GM19035 (cell line): ENCODE measurements around the gene SLC27A1.
A peak's percentile ranks its signal among the peaks of the same experiment; 100 is the strongest.
"Not testable (repeated sequence)": the region's sequence is repeated elsewhere in the genome, so short reads cannot be mapped to it uniquely, and the experiment has no call there.

Experiments
- ATAC-seq: cut with Tn5 transposase; IDR thresholded peaks from one replicate; pipeline ENCODE4 v1.9.1; 2021; ENCODE audit not compliant: unreplicated experiment

The SLC27A1 gene

GRCh38 chr19:17538684-17539237 lies 68.4 kb downstream of the SLC27A1 start:
- no peak for ATAC-seq

- ATAC-seq, result no peak
Observed at GRCh38 chr19:17539238-17540117, 69.2 kb downstream of the SLC27A1 start.

GRCh38 chr19:17540174-17540573 lies 69.8 kb downstream of the SLC27A1 start:
- ATAC-seq, result no peak

- no peak for ATAC-seq
Observed at GRCh38 chr19:17541184-17541759, 70.9 kb downstream of the SLC27A1 start.

GRCh38 chr19:17542042-17542441 lies 71.7 kb downstream of the SLC27A1 start:
- no peak for ATAC-seq

- no peak for ATAC-seq
Observed at GRCh38 chr19:17542793-17543582, 72.7 kb downstream of the SLC27A1 start.

- no peak for ATAC-seq
Observed at GRCh38 chr19:17543986-17544385, 73.7 kb downstream of the SLC27A1 start.

GRCh38 chr19:17544418-17544817 lies 74.1 kb downstream of the SLC27A1 start:
- ATAC-seq, result no peak

GRCh38 chr19:17548145-17548544 lies 77.8 kb downstream of the SLC27A1 start:
- ATAC-seq, result no peak

- no peak for ATAC-seq
Observed at GRCh38 chr19:17549085-17549740, 78.9 kb downstream of the SLC27A1 start.

GRCh38 chr19:17550076-17550667 lies 79.8 kb downstream of the SLC27A1 start:
- ATAC-seq, result no peak

- not testable (repeated sequence) for ATAC-seq
Observed at GRCh38 chr19:17552735-17553134, 82.4 kb downstream of the SLC27A1 start.

GRCh38 chr19:17553256-17553655 lies 82.9 kb downstream of the SLC27A1 start:
- ATAC-seq, result no peak

GRCh38 chr19:17554968-17555479 lies 84.7 kb downstream of the SLC27A1 start:
- peak; percentile 6 for ATAC-seq

- peak; percentile 94 for ATAC-seq
Observed at GRCh38 chr19:17555480-17555928, 85.2 kb downstream of the SLC27A1 start, which contains the start of gene COLGALT1. Gene COLGALT1, plus strand, starts transcription at chr19:17555649. Its CDS starts 65 bp downstream, at chr19:17555714.
